HEK293T (cell line): ENCODE results near the gene C10orf67.

Source experiments
- ARNT ChIP-seq: fragments of 450-650 bp; IDR thresholded peaks from 2 replicates; pipeline ENCODE4 v1.6.1; 2017; ENCODE audit warnings: mild to moderate bottlenecking
- FOXA1 ChIP-seq: fragments of 450-650 bp; IDR thresholded peaks from 2 replicates; pipeline ENCODE4 v1.6.1; 2016; ENCODE audit warnings: mild to moderate bottlenecking
- FOXK2 ChIP-seq: fragments of 450-650 bp; IDR thresholded peaks from 2 replicates; pipeline ENCODE4 v1.6.1; 2016; ENCODE audit warnings: mild to moderate bottlenecking
- FOXM1 ChIP-seq: fragments of 450-650 bp; IDR thresholded peaks from 2 replicates; pipeline ENCODE4 v1.6.1; 2017; ENCODE audit warnings: mild to moderate bottlenecking, borderline replicate concordance
- PKNOX1 ChIP-seq: fragments of 450-650 bp; IDR thresholded peaks from 2 replicates; pipeline ENCODE4 v1.6.1; 2016
- SUZ12 ChIP-seq: fragments of 450-650 bp; IDR thresholded peaks from 2 replicates; pipeline ENCODE4 v1.6.1; 2016; ENCODE audit warnings: mild to moderate bottlenecking
- TARDBP ChIP-seq: fragments of 450-650 bp; IDR thresholded peaks from 2 replicates; pipeline ENCODE4 v1.6.1; 2016
- ZNF384 ChIP-seq: fragments of 450-650 bp; IDR thresholded peaks from 2 replicates; pipeline ENCODE4 v1.6.1; 2016

- TF ChIP-seq PKNOX1 (no peak), FOXA1 (no peak), TARDBP (no peak), ZNF384 (no peak), ARNT (no peak), FOXM1 (no peak), SUZ12 (no peak), FOXK2 (no peak)
These were observed 86.1 kb downstream of the C10orf67 start for GRCh38 chr10:23258516-23258915.
